ENCODE data around the gene PDE2A.

Gene PDE2A

DNA sequence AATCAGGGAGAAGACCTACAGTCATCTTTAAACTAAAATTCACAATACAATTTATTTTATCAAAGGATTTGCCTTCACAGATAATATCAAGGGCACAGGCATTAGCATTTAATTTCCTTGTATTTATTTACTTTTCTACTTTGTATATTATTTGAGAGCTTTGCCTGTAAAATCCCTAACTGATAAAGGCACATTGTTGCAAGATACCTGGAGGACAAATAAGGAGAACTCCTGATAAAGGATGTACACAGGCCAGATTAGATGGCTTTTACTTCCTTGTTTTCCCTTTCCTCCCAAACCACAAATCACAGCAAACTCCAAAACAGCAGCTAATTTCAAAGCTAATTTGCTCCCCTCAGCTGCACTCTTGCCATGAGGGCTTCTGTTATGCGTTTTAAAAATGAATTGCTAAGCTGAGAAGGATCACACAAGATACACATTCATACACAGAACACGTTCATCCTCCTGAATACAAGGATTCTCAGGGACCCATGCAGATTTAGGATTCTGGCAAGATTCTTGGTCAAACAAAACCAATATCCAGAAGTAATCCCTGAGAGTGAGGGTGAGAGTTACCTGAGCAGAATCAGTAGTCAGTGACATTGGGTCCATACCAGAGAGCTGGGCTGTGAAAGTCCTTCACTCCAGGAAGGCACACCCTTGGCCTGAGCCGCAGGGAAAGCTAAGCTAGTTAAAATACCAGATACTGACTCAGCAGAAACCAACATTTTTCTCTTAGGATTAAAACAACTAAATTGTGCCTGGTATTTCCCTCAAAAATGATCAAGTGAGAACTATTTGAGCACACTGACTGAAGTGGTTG, 139.6 kb downstream of the PDE2A start:
- DNase-seq = no peak

DNA sequence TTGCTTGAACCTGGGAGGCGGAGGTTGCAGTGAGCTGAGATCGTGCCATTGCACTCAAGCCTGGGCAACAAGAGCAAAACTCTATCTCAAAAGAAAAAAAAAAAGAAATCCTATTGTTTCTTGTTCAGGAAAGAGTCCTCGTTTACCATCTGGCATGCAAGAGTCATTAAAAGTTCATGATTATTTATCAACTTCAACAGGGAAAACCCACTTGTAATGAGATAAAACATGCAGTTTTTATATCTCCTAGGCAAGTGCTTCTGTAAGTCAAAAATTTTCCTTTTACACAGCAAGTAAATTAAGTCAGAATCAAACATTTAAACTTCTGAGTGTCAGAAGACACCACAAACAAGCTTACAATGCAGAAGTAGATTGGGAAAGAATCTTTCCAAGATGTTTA, 145.2 kb downstream of the PDE2A start:
- no peak for DNase-seq

DNA sequence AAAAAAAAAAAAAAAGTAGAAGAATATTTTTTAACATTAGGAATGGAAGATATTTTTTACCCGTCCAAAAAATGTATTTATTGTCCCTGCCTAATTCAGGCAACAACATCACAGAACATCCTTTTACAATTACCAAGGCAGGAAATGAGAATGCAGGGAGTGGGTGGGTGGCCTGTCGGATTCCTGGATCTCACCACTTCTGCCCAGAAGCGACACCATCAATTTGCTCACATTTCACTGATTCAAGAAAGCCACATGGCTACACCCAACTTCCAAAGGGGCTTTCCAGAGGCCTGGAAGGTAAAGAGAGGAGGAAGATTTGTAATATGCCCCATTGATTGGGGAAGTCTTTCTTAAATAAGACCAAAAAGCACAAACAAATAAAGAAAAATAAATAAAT, 146.1 kb downstream of the PDE2A start:
- DNase-seq = no peak
